ENCODE data around the gene TMEM167B.

DNA sequence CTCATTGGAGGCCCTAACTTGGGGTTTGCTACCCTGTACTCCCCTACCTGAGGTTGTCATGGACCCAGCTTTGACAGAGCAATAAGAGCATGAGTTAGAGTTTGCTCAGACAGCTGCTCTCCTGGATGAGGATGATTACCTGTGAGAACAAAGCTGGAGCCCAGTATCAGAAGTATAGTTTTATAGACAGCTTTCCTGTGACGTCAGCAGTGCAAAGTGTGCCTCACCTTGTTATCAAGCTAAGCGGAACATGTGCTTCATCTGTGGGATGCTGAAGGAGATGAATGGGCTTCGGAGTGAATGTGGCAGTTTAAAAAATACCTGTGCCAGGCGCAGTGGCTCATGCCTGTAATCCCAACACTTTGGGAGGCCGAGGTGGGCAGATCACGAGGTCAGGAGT, 43.2 kb upstream of the TMEM167B start:
- TF ChIP-seq, protein P1, sequence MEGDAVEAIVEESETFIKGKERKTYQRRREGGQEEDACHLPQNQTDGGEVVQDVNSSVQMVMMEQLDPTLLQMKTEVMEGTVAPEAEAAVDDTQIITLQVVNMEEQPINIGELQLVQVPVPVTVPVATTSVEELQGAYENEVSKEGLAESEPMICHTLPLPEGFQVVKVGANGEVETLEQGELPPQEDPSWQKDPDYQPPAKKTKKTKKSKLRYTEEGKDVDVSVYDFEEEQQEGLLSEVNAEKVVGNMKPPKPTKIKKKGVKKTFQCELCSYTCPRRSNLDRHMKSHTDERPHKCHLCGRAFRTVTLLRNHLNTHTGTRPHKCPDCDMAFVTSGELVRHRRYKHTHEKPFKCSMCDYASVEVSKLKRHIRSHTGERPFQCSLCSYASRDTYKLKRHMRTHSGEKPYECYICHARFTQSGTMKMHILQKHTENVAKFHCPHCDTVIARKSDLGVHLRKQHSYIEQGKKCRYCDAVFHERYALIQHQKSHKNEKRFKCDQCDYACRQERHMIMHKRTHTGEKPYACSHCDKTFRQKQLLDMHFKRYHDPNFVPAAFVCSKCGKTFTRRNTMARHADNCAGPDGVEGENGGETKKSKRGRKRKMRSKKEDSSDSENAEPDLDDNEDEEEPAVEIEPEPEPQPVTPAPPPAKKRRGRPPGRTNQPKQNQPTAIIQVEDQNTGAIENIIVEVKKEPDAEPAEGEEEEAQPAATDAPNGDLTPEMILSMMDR (IDR thresholded peaks at IDR 0.05) = no peak
- no peak for TF ChIP-seq EP300 (IDR thresholded peaks at IDR 0.05)
